ENCODE measurements around the gene GSTM1. TPM values are rescaled to one million over a fixed set of nuclear protein-coding genes. Genes with fewer than 3 reads are reported as not detected.
"Not testable (repeated sequence)": the region's sequence is repeated elsewhere in the genome, so short reads cannot be mapped to it uniquely, and the experiment has no call there.

Gene GSTM1
- polyA plus RNA-seq, 4 donors, result 1.7 to 119 (median 3.1) TPM

- peak in 2 of 4 donors; percentile 64 to 69 for DNase-seq (ENCODE audit: low read depth in 4 of 4, low spot score in 2 of 4)
These were observed 27.5 kb upstream of the GSTM1 start for GRCh38 chr1:109659997-109660690.

DNA sequence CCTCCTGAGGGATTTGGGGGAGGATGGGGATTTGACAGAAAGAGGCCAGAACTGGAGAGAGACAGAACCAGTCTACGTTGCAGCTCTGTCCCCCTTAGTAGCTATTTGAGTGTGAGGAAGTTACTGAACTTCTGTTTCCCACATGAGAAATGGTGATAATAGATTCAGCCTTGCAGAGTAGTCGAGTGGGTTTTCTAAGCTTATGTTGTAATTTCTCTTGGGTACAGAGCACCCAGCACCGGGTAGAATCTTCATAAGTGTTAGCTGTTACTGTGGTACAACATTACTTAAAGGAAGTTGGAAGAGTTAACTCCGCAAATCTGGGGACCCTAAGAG is 27.0 kb upstream of the GSTM1 start:
- DNase-seq (ENCODE audit: low read depth in 4 of 4, low spot score in 2 of 4), result not testable (repeated sequence)

GRCh38 chr1:109661391-109661790 is 26.2 kb upstream of the GSTM1 start:
- DNase-seq (ENCODE audit: low read depth in 4 of 4, low spot score in 2 of 4), result no peak

DNA sequence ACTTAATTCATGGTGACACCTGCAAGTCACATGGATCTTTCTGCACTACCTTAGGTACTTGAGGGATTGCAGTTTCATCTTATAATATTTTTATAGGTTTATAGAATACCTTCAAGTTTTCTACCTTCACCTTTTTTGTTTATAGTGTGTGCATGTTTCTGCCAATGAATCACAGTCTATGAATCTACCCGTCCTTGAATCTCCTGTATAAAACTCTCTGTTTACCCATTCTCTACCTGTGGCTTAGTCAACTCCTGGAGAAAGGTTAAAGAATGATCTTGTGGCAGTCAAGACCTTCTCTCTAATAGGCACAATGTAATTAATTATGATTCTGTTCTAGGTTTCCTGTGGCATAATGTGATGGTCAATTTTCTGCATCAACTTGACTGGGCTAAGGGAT is 22.9 kb upstream of the GSTM1 start:
- no peak for DNase-seq (ENCODE audit: low read depth in 4 of 4, low spot score in 2 of 4)

GRCh38 chr1:109667452-109668122 is 20.0 kb upstream of the GSTM1 start, which contains the start of gene GSTM2:
Gene GSTM2 (plus strand): TSS chr1:109668057. CDS start chr1:109668116, 59 bp downstream.
- DNase-seq (ENCODE audit: low read depth in 4 of 4, low spot score in 2 of 4), result peak in 3 of 4 donors; percentile 69 to 86 (median 83)

GRCh38 chr1:109668123-109668775 is 19.4 kb upstream of the GSTM1 start:
- DNase-seq (ENCODE audit: low read depth in 4 of 4, low spot score in 2 of 4), result no peak

DNA sequence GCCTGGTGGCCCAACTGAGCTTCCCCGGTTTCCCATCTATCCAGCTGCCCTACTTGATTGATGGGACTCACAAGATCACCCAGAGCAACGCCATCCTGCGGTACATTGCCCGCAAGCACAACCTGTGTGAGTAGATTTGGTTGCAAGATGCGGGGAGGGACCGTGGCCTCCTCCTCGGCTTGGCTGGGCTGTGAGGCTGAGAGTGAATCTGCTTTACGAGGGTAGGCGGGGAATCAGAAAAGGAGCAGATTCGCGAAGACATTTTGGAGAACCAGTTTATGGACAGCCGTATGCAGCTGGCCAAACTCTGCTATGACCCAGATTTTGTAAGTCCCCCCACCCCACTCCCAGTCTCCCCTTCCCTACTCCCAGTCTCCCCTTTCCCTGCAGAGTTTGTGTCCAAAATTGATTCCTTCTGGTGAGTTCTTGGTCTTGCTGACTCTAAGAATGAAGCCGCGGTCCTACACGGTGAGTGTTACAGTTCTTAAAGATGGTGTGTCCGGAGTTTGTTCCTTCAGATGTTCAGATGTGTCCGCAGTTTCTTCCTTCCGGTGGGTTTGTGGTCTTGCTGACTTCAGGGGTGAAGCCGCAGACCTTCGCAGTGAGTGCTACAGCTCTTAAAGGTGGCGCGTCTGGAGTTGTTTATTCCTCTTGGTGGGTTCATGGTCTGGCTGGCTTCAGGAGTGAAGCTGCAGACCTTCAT is 18.2 kb upstream of the GSTM1 start:
- no peak for DNase-seq (ENCODE audit: low read depth in 4 of 4, low spot score in 2 of 4)

DNA sequence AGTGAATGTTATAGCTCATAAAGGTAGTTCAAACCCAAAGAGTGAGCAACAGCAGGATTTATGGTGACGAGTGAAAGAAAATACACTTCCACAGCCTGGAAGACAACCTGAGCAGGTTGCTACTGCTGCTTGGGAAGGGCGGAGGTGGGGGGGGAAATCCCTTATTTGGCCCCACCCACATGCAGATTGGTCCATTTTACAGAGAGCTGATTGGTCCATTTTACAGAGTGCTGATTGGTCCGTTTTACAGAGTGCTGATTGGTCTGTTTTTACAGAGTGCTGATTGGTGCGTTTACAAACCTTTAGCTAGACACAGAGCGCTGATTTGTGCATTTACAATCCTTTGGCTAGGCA is 17.7 kb upstream of the GSTM1 start:
- DNase-seq (ENCODE audit: low read depth in 4 of 4, low spot score in 2 of 4), result not testable (repeated sequence)

- DNase-seq (ENCODE audit: low read depth in 4 of 4, low spot score in 2 of 4), result no peak
These were observed 16.6 kb upstream of the GSTM1 start for GRCh38 chr1:109671067-109671466.

DNA sequence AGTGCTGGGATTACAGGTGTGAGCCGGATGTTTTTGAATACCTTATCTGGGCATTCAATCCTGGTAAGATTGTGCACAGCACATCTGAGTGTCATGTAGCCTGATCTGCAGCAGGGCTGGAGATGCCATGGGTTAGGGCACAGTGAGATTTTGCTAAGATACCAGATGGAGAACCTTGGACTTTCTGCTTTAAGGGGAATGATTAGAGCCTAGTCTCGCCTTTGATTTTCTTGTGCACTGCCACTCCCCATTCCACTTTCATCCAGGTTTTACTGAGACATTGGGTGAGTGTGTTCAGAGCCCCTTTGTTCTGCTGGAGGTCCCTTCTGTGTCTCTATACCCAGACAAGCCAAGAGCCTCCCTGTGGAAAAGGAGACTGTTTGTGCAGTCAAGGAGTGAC is 13.8 kb upstream of the GSTM1 start:
- DNase-seq (ENCODE audit: low read depth in 4 of 4, low spot score in 2 of 4), result not testable (repeated sequence)

GRCh38 chr1:109676683-109677381 is 10.8 kb upstream of the GSTM1 start:
- not testable (repeated sequence) for DNase-seq (ENCODE audit: low read depth in 4 of 4, low spot score in 2 of 4)

DNA sequence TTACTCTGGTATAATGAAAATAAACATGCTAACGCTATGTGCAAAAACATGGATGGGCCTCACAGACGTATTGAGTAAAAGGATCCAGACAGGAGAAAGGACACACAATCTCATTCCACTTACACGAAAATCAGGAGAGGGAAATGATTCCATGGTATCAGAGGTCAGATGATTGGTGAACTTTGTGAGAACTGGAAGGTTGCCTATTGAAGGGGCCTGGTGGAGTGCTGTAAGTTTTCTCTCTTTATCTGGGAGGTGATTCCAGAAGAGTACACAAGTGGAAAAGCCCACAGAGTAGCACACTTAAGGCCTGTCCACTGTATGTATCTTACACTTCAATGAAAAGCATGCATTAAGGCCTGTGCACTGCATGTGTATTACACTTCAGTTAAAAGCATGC is 10.2 kb upstream of the GSTM1 start:
- DNase-seq (ENCODE audit: low read depth in 4 of 4, low spot score in 2 of 4), result no peak

DNA sequence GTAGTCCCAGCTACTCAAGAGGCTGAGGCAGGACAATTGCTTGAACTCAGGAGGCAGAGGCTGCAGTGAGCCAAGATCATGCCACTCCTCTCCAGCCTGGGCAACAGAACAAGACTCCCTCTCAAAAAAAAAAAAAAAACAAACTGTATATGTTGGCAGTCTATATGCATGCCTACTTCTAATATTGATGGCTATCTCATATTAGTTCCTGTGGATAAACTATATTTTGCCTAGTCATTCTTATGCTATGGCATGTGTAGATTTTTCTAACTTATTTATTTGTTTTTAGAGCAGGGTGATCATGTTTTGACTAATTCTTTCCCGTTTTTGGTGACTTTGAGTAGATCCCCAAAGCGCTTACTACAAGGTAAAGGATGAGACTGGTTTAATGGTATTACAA is 9.0 kb upstream of the GSTM1 start:
- not testable (repeated sequence) for DNase-seq (ENCODE audit: low read depth in 4 of 4, low spot score in 2 of 4)

- not testable (repeated sequence) for DNase-seq (ENCODE audit: low read depth in 4 of 4, low spot score in 2 of 4)
These were observed 2.8 kb upstream of the GSTM1 start for GRCh38 chr1:109684777-109685176.

DNA sequence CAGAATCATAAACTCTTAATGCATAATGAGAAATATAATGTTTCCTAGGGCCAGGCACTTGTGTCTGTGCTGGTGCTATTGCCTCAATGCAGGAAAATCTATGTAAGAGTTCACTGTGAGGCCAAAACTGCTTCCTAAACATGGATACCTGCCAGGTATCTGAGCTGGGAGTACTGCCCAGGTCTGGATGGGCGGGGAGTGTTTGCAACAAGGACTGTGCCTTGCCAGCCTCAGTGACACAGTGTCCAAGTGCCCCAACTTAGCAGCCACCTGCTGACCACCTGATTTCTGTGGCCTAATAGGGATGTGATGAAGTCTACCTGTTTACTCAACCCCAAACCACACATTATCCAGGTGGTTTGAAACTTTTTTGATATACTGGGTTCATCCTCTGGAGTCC is 2.2 kb upstream of the GSTM1 start:
- not testable (repeated sequence) for DNase-seq (ENCODE audit: low read depth in 4 of 4, low spot score in 2 of 4)

DNA sequence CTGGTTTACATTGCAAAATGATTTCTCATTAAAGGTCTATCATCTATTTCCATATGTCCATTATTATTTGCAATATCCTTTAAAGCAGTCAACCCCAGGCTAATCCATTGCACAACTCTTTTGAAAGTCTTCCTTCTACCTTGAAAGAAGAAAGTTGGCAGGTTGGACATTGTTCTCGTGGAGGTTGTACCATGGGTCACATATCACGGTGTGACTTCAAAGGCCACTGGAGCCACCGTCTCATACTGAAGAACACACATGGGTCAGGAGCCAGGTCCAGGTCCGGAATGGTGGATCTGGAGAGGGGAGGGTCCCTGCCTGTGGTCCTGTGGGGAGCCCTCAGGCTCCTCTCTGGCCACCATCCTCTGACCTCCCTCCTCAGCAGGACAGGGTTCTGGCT is 1.7 kb upstream of the GSTM1 start:
- DNase-seq (ENCODE audit: low read depth in 4 of 4, low spot score in 2 of 4), result not testable (repeated sequence)

GRCh38 chr1:109687109-109687508 is 508 bp upstream of the GSTM1 start:
- DNase-seq (ENCODE audit: low read depth in 4 of 4, low spot score in 2 of 4), result not testable (repeated sequence)

DNA sequence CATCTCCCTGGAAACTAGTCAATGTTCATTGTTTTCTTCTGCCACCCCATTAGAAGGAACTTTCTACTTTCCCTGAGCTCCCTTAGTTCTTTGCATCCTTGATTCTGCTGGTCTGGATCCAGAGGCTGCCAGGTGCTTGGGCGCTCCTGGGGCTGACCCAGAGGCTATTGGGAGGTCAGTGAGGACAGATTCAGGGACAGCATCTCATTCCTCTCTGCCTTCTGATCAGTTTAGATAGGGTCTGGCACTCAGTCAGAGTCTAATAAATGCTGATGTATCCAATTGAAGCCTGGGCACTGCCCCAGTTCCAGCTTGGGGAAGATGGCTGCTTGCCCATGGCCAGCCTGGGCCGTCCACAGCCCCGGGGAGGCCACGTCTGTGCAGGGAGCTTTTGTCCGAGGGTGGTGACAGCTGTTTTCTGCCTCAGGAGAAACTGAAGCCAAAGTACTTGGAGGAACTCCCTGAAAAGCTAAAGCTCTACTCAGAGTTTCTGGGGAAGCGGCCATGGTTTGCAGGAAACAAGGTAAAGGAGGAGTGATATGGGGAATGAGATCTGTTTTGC is 2.3 kb downstream of the GSTM1 start:
- DNase-seq (ENCODE audit: low read depth in 4 of 4, low spot score in 2 of 4), result no peak

DNA sequence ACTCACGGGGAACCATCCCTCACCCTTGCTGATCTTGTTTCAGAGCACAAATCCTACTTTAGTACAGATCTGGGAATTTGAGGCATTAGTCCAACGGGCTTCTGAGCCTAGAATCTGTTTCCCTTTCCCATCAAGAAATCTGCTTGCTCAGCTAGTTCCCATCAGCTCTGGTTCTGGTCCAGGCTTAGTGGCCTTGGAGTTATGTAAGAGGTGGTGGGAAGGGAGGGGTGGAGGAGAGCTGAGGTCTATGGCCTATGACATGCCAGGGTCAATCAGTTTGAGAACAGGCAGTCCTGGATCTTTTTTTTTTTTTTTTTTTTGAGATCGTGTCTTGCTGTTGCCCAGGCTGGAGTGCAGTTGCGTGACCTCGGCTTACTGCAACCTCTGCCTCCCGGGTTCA is 4.1 kb downstream of the GSTM1 start:
- no peak for DNase-seq (ENCODE audit: low read depth in 4 of 4, low spot score in 2 of 4)

GRCh38 chr1:109694400-109694799 is 6.8 kb downstream of the GSTM1 start:
- not testable (repeated sequence) for DNase-seq (ENCODE audit: low read depth in 4 of 4, low spot score in 2 of 4)

All from left renal cortex interstitium (tissue), 4 donors.